IMR-90 (cell line): ENCODE data around the gene LCN10.
"Not testable (repeated sequence)": the region's sequence is repeated elsewhere in the genome, so short reads cannot be mapped to it uniquely, and the experiment has no call there.

Experiments used
- BHLHE40 ChIP-seq: fragments of 150-350 bp; IDR thresholded peaks from 2 replicates; pipeline ENCODE4 v1.6.1; 2016; ENCODE audit warnings: mild to moderate bottlenecking, low read depth, low read length
- CEBPB ChIP-seq: IDR thresholded peaks from 2 replicates; pipeline ENCODE4 v1.6.1; 2012; ENCODE audit warnings: low read depth, low read length, improper control_type of control experiment
- FOS ChIP-seq: fragments of 150-350 bp; IDR thresholded peaks from 2 replicates; pipeline ENCODE4 v1.6.1; 2016; ENCODE audit warnings: low read depth, low read length
- MXI1 ChIP-seq: IDR thresholded peaks from 2 replicates; pipeline ENCODE4 v1.6.1; 2012; ENCODE audit warnings: low read depth, mild to moderate bottlenecking, low read length, moderate library complexity, borderline replicate concordance
- POLR2A ChIP-seq: IDR thresholded peaks from 2 replicates; pipeline ENCODE4 v1.6.1; 2012; ENCODE audit warnings: mild to moderate bottlenecking, low read depth, low read length
- RAD21 ChIP-seq: IDR thresholded peaks from 2 replicates; pipeline ENCODE4 v1.6.1; 2012; ENCODE audit warnings: low read length, improper control_type of control experiment
- RCOR1 ChIP-seq: IDR thresholded peaks from 2 replicates; pipeline ENCODE4 v1.6.1; 2012; ENCODE audit warnings: mild to moderate bottlenecking, low read length, improper control_type of control experiment; ENCODE audit not compliant: insufficient replicate concordance
- SMC3 ChIP-seq: fragments of 150-350 bp; IDR thresholded peaks from 2 replicates; pipeline ENCODE4 v1.6.1; 2016; ENCODE audit warnings: low read depth, mild to moderate bottlenecking, antibody characterized with exemption, low read length, moderate library complexity
- TF ChIP-seq, protein P1 (sequence below): fragments of 150-350 bp; IDR thresholded peaks from 2 replicates; pipeline ENCODE4 v1.6.1; 2017; ENCODE audit warnings: mild to moderate bottlenecking, antibody characterized with exemption, low read length, low read depth
- TF ChIP-seq, protein P2 (sequence below): conservative IDR thresholded peaks from 2 replicates; pipeline ENCODE4 v1.5.1; 2012; ENCODE audit warnings: mild to moderate bottlenecking, low read depth, low read length, improper control_type of control experiment

DNA sequence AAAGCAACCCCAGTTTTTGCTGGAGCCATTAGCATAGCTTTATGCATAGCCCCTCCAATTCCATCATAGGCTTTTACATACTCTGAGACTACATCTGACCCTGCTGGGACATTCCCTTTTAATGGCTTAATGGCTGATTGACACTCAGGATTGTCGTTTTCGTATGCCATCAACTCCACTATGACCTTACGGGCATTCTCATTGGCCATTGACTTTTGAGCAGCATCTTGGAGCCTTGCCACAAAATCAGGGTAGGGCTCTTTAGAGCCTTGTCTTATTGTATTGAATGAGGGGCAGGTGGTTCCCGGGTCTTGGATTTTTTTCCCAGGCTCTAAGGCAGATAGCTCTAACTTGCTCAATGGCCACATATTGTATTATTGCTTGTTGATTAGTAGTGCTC, 44.2 kb upstream of the LCN10 start:
- TF ChIP-seq, protein P1, sequence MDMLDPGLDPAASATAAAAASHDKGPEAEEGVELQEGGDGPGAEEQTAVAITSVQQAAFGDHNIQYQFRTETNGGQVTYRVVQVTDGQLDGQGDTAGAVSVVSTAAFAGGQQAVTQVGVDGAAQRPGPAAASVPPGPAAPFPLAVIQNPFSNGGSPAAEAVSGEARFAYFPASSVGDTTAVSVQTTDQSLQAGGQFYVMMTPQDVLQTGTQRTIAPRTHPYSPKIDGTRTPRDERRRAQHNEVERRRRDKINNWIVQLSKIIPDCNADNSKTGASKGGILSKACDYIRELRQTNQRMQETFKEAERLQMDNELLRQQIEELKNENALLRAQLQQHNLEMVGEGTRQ, result not testable (repeated sequence)
- TF ChIP-seq FOS, BHLHE40, POLR2A, RCOR1, MXI1, SMC3, CEBPB, RAD21: not testable (repeated sequence)
- TF ChIP-seq, protein P2, sequence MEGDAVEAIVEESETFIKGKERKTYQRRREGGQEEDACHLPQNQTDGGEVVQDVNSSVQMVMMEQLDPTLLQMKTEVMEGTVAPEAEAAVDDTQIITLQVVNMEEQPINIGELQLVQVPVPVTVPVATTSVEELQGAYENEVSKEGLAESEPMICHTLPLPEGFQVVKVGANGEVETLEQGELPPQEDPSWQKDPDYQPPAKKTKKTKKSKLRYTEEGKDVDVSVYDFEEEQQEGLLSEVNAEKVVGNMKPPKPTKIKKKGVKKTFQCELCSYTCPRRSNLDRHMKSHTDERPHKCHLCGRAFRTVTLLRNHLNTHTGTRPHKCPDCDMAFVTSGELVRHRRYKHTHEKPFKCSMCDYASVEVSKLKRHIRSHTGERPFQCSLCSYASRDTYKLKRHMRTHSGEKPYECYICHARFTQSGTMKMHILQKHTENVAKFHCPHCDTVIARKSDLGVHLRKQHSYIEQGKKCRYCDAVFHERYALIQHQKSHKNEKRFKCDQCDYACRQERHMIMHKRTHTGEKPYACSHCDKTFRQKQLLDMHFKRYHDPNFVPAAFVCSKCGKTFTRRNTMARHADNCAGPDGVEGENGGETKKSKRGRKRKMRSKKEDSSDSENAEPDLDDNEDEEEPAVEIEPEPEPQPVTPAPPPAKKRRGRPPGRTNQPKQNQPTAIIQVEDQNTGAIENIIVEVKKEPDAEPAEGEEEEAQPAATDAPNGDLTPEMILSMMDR, result not testable (repeated sequence)
